Activated naive CD8-positive, alpha-beta T cell treated with anti-CD3 and anti-CD28 coated beads, Interleukin-2, amount 50 U/mL, for 16 hours (primary cell): Measurements from ENCODE around the gene KLK3.

Experiments used
- DNase-seq: peaks from one replicate; pipeline ENCODE4 v3.0.0-alpha.2; 2020; ENCODE audit warnings: low read depth, low spot score

KLK3 gene

GRCh38 chr19:50897612-50898011 is 42.9 kb downstream of the KLK3 start:
- DNase-seq: no peak

GRCh38 chr19:50898018-50898417 is 43.3 kb downstream of the KLK3 start:
- DNase-seq: no peak

- DNase-seq: no peak
These were observed 44.9 kb downstream of the KLK3 start for GRCh38 chr19:50899569-50899968.

GRCh38 chr19:50902640-50903039 is 47.9 kb downstream of the KLK3 start:
- no peak for DNase-seq

- no peak for DNase-seq
These were observed 51.5 kb downstream of the KLK3 start for GRCh38 chr19:50906217-50906616.

- no peak for DNase-seq
These were observed 53.6 kb downstream of the KLK3 start for GRCh38 chr19:50908336-50908735.

GRCh38 chr19:50909240-50910070 is 54.7 kb downstream of the KLK3 start:
- no peak for DNase-seq
